Stimulated activated CD8-positive, alpha-beta memory T cell treated with anti-CD3 and anti-CD28 coated beads, Interleukin-12 subunit alpha, Interleukin-12 subunit beta, amount 100 ng/mL, for 4 hours (primary cell): ENCODE data around the gene HSPA12B.
"Not testable (repeated sequence)": the region's sequence is repeated elsewhere in the genome, so short reads cannot be mapped to it uniquely, and the experiment has no call there.

Source experiments
- DNase-seq: peaks from one replicate; pipeline ENCODE4 v3.0.0-alpha.2; 2020; ENCODE audit warnings: low read depth

The HSPA12B gene

DNA sequence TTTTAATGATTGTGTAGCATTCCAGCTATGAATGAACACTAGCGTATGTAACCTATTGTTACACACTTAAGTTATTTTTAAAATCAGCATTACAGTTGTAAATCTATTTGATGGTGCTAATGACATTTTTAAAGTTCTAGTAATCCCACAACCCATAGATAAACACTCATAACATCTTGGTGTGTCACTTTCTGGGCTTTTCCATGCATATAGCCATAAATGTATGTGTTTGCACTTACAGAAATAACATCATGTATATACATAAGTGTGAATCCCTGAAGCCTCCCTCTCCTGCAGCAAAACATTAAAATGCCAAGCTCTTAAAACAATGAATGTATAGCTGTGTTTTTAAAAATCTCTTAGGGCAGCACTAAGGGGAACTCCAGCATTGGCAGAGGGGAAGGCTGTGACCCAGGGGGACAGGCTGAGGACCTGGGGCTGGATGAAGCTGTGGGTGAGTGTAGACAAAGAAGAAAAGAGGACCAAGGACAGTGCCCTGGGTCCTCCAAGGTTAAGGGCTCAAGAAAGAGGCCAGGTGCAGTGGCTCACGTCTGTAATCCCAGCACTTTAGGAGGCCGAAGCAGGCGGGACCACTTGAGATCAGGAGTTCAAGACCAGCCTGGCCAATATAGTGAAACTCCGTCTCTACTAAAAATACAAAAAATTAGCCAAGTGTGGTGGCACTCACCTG lies 55.0 kb downstream of the HSPA12B start:
- no peak for DNase-seq

DNA sequence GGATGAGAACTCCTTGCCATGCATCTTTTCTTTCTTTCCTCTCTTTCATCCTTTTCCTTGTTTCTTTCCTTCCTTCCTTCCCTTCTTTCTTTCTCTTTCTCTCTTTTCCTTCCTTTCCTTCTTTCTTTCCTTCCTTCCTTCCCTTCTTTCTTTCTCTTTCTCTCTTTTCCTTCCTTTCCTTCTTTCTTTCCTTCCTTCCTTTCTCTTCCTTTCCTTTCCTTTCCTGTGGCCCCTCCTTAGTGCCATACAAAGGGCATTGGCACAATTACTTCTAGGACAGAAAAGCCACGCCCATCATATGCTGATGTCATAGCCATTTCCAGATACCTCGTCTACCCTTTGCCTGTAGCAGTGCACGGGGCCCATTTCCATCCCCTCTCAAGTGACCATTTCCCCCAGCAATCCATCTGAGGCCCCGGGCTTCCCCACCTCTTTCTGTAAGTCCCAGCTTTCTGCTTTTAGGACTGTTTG lies 56.2 kb downstream of the HSPA12B start:
- no peak for DNase-seq

DNA sequence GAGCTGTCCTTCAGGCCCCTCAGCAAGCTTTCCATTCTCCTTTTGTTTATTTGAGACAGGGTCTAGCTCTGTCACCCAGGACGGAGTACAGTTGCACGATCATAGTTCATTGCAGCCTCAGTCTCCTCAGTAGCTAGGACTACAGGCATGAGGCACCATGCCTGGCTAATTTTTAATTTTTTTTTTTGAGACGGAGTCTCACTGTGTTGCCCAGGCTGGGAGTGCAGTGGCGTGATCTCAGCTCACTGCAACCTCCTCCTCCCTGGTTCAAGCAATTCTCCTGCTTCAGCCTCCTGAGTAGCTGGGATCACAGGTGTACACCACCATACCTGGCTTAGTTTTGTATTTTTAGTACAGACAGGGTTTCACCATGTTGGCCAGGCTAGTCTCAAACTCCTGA lies 56.7 kb downstream of the HSPA12B start:
- not testable (repeated sequence) for DNase-seq

DNA sequence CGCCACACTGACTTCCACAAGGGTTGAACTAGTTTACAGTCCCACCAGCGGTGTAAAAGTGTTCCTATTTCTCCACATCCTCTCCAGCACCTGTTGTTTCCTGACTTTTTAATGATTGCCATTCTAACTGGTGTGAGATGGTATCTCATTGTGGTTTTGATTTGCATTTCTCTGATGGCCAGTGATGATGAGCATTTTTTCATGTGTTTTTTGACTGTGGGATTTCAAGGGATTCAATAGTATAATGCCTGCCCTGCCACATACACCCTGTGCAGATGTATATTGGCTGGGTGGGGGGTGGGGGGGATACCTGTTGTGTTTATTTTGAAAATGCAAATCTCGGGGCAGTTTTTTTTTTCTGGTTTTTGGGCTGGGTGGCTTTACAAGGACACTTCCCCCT lies 61.7 kb downstream of the HSPA12B start:
- not testable (repeated sequence) for DNase-seq

DNA sequence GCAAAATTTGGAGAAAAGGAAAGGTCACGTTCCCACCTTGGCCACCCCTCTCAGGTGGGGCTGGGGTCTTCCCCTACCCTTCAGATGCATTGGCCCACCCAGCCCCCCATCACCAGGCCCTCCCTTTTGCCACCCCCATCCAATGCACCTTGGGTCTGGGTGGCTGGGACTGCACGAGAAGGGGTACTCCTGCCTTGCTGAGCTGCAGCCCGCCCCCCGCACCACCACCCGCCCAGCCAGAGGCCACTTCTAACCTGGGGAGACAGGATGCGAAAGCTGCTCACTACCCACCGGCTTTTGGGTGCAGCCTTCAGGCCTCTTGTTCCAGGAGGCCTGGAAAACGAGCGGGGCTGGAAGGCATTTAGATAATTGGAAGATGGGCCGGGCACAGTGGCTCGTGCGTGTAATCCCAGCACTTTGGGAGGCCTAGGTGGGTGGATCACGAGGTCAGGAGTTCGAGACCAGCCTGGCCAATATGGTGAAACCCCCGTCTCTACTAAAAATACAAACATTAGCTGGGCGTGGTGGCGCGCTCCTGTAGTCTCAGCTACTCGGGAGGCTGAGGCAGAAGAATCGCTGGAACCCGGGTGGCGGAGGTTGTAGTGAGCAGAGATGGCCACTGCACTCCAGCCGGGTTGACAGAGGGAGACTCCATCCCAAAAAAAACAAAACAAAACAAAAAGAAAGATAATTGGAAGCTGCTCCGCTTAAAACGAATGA lies 62.4 kb downstream of the HSPA12B start:
- DNase-seq: no peak

DNA sequence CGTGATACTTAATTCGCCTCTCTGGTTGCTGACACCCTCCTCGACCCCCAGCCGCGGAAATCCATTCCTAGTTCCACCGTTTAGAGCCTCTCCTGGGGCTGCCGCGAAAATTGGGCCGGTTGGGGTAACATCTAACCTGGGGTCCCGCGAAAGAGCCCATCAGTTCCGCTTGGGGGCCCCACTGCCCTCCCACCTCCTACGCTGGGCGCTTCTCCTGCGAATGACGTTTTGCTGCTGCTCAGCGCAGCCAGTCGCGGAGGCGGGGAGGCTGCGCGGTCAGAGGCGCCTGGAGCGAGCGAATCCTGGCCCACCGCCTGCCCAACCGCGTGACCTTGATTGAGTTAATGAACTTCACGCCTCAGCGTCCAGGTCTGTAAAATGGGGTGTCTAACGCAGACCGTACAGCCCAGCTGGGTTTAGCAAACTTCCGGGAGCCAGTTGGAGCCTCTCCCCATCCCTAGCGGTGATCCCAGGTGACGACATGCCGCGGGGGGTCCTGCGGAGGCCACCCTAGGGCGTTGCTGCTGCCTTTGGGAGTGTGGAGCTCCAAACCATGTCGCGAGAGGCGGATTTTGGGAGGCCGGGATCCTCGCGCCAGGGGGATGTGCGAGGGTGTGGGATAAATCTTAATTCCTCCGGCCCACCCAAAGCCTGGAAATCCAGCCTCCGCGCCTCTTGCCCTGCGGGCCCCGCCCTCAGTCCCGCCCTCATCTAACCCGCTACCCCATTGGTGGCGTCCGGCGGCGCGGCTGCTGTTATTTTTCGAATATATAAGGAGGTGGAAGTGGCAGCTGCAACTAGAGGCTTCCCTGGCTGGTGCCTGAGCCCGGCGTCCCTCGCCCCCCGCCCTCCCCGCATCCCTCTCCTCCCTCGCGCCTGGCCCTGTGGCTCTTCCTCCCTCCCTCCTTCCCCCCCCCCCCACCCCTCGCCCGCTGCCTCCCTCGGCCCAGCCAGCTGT lies 63.3 kb downstream of the HSPA12B start, which contains the start of gene CDC25B:
TSS of gene CDC25B (plus strand) at position 800 of the 958 bp plus-strand sequence. CDS start 222 bp downstream, outside the sequence.
- DNase-seq: peak; percentile 82

DNA sequence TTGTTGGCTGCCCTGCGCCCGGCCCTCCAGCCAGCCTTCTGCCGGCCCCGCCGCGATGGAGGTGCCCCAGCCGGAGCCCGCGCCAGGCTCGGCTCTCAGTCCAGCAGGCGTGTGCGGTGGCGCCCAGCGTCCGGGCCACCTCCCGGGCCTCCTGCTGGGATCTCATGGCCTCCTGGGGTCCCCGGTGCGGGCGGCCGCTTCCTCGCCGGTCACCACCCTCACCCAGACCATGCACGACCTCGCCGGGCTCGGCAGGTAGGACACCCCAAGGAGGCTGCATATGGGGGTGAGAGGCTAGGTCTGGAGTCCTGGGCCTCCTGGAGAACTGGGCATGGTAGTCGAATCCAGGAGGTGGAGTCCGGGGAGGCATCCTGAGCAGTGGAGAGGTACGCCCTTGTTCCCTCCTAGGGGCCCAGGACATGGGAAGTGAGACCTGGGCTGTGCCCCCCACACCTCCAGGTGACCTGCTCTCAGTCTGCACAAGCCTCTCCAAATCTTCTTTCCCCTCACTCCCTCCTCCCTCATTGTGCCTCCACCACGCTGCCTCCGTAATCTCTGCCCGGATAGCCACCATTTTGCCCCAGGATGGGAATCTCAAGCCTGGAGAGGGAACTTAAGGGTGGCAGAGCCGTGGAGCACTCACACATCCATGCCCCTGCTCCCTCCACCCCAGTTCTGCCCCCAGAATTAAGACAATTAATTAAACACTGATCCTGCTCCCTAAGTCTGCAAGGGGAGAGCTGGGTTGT lies 64.2 kb downstream of the HSPA12B start:
- no peak for DNase-seq

DNA sequence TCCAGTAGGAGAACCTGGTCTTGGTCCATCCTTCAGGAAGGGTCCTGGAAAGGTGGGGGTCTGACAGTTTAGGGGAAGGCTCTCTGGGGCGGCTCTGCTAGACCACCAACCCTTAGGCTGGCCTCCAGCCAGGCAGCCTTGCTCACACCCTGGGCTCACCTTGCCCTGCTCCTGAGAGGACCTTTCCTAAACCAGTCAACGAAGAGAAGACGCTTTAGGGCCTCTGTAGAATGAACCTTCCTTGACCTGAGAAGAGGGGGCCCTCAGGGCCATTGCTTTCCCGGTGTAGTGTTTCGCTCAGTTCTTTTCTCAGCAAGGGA lies 64.7 kb downstream of the HSPA12B start:
- no peak for DNase-seq

DNA sequence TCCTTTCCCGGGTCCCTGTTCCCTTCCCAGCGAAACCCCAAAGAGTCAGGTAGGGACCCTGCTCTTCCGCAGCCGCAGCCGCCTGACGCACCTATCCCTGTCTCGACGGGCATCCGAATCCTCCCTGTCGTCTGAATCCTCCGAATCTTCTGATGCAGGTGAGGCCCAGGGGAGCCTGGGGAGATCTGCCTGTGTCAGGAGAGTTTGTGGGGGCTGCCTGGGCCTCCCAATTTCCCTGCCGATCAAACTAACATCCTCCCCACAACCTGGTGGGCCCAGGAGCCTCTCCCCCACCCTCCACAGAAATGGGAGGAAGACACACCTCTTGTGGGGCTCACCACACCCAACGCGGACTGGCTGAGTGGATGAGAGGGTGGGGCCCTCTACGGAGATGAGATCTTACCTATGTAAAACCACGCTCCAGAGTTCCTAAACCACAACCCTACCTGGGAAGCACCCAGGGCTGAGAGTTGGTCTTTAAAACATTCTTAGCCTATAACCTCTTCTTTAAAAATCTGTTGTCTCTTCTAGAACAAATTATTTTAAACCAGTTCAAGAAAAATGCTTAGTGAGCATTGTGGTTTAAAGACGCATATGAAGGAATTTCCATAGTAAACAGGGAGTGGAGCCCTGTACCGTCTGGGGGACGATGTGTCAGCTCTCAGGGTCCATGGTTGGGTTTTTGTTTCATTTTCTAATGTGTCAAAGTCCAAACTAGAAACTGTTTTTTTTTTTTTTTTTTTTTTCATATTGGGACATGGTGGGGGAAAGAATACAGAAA lies 65.3 kb downstream of the HSPA12B start:
- no peak for DNase-seq

DNA sequence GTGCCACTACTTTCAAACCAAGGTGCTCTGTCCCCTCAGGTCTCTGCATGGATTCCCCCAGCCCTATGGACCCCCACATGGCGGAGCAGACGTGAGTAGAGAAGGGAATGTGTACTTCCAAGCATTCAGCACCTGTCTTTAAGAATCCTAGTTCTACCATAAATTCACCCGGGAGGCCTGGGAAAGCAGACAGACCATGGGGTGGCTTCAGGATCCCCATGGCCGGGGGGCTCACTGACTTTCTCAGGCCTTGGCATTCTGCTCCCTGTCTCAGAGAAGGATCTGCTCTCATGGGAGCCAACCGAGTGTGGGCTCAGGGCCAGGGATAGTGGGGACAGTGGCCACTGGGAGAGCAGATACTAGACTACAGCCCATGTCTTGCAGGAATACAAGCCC lies 65.9 kb downstream of the HSPA12B start:
- DNase-seq: no peak

DNA sequence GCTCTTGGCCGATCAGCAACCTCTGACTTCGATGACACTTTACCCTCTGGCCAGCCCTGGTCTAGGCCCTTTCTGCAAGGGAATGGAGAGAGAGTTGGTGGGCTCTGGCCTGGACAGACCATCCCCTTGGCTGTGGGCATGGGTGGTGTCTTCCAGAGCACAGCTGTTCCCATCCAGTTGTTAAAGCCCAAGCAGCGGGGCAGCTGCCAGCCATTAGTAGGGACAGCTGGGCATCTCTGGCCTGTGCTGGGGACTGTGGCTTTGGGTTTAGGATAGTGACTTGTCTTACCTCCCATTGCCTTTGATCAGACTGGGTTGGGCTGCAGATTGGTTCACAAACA lies 66.4 kb downstream of the HSPA12B start:
- DNase-seq: no peak

DNA sequence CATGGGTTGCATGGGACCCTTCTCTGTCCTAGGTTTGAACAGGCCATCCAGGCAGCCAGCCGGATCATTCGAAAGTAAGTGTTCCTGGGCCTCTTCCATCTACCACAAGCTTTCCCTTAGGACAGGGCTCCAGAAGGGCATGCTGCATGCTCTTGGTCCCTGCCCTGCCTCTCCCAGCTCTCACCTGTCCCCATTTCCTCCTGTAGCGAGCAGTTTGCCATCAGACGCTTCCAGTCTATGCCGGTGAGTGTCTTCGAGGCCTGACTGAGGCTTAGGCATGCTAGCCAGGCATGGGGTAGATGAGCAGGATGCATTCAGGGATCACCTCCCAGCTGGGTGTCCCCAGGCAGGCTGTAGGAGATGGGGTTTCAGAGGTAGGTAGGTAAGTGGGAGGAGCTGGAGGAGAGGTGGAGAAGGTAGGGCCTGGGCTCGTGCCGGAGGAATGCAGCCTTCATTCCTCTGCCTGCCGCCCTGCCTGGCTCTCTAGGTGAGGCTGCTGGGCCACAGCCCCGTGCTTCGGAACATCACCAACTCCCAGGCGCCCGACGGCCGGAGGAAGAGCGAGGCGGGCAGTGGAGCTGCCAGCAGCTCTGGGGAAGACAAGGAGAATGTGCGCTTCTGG lies 67.9 kb downstream of the HSPA12B start:
- DNase-seq: no peak

DNA sequence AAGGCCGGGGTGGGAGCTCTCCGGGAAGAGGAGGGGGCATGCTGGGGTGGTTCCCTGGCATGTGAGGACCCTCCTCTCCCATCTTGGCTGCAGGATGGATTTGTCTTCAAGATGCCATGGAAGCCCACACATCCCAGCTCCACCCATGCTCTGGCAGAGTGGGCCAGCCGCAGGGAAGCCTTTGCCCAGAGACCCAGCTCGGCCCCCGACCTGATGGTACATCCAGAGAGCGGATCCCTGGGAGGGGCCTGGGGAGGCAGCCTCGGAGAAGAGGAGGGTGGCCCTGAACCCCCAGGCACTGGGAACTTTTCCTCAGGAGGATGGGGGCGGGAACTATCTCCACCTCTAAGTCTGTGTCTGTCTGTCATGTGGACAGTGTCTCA lies 68.4 kb downstream of the HSPA12B start:
- DNase-seq: no peak

DNA sequence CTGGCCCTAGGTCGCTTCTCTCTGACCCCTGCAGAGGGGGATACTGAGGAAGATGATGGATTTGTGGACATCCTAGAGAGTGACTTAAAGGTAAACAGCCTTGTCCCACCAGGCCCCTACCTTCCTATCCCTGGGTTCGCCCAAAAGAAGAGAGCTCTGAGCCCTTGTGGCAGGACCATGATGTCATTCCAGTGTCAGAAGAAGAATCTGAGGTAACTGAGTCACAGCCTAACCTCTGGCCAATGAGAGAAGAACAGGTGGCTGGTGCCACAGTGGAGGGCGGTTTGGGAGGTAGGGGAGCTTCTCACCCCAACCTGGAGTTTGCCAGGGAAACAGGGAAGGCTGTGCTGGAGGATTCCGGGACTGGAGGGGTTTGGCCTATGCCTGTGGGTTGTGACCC lies 68.8 kb downstream of the HSPA12B start:
- no peak for DNase-seq

DNA sequence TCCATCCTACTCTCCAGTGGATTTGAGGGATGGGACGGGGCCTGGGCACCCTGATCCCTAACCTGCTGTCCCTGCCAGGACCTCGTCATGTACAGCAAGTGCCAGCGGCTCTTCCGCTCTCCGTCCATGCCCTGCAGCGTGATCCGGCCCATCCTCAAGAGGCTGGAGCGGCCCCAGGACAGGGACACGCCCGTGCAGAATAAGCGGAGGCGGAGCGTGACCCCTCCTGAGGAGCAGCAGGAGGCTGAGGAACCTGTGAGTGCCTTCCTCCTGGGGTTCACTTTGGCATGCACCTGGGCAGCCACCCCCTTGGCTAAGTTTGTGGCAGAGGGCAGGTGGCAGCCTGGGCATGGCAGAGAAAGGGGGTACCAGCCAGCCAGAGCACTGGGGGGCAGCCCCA lies 69.4 kb downstream of the HSPA12B start:
- no peak for DNase-seq
